Esophagus muscularis mucosa (tissue), 3 donors: ENCODE data around the gene TMEM106B.

Source experiments
- POLR2AphosphoS5 ChIP-seq, 2 donors: sonication (generic); formaldehyde crosslinking; IDR thresholded peaks; one replicate each; pipeline ENCODE4 v1.6.1; 2017; ENCODE audit warnings: antibody characterized with exemption in 2 of 2
- TF ChIP-seq, protein P1 (sequence below), 3 experiments: fragments of 200-600 bp in 2 of 3; fragments of 450-650 bp in 1 of 3; sonication (generic) in 2 of 3; IDR thresholded peaks; one replicate each; pipeline ENCODE4 v1.5.1; 2017 to 2019; ENCODE audit warnings: antibody characterized with exemption in 3 of 3, mild to moderate bottlenecking in 2 of 3, moderate library complexity in 1 of 3

DNA sequence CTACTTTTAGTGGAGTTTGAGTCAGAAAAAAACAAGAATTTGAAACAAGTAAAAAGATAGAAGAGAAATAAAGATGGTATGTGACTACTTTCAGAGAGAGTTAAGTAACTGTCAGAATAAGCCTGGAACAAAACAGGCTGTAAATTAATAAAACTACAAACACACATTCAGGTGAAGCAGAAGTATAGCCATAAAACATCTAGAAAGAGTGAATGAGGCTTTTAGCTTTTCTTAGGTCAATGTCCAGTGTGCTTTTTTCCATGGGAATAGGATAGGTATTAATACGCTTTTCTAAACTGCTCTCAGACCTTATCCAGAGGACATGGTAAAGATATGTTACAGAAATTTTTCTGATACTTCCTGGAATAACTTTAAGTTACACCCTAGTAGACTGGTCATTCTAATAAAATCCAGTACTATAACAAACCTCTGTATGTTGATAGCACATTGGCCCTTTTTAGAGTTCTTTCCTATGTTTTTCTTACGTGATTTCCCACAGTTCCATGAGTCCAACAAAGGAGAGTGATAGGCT, 23.3 kb downstream of the TMEM106B start:
- TF ChIP-seq, protein P1, sequence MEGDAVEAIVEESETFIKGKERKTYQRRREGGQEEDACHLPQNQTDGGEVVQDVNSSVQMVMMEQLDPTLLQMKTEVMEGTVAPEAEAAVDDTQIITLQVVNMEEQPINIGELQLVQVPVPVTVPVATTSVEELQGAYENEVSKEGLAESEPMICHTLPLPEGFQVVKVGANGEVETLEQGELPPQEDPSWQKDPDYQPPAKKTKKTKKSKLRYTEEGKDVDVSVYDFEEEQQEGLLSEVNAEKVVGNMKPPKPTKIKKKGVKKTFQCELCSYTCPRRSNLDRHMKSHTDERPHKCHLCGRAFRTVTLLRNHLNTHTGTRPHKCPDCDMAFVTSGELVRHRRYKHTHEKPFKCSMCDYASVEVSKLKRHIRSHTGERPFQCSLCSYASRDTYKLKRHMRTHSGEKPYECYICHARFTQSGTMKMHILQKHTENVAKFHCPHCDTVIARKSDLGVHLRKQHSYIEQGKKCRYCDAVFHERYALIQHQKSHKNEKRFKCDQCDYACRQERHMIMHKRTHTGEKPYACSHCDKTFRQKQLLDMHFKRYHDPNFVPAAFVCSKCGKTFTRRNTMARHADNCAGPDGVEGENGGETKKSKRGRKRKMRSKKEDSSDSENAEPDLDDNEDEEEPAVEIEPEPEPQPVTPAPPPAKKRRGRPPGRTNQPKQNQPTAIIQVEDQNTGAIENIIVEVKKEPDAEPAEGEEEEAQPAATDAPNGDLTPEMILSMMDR (IDR thresholded peaks at IDR 0.05) = no peak
- no peak for TF ChIP-seq POLR2AphosphoS5 (IDR thresholded peaks at IDR 0.05)
